Thyroid gland (tissue), 4 donors: ENCODE measurements around the gene CCDC188. TPM values are rescaled to one million over a fixed set of nuclear protein-coding genes. Genes with fewer than 3 reads are reported as not detected.

ENCODE experiments used
- DNase-seq, 2 donors: peaks; one replicate each; pipeline ENCODE4 v3.0.0-alpha.2; 2019
- H3K27ac ChIP-seq, 3 donors: fragments of 200-600 bp; sonication (generic); 1 replicate in 2 of 3; 2 replicates in 1 of 3; pipeline ENCODE4 v1.5.1; 2016 to 2019; ENCODE audit warnings: mild to moderate bottlenecking in 1 of 3, moderate library complexity in 1 of 3
- H3K27me3 ChIP-seq: fragments of 200-600 bp; sonication (generic); one replicate; pipeline ENCODE4 v1.5.1; 2019
- H3K36me3 ChIP-seq, 2 donors: fragments of 200-600 bp; sonication (generic); one replicate each; pipeline ENCODE4 v1.5.1; 2016 to 2019
- H3K4me1 ChIP-seq, 2 donors: fragments of 200-600 bp; sonication (generic); one replicate each; pipeline ENCODE4 v1.5.1; 2017 to 2019
- H3K4me3 ChIP-seq, 3 donors: fragments of 200-600 bp; sonication (generic); replicated peaks in 1 of 3; 1 replicate in 2 of 3; 2 replicates in 1 of 3; pipeline ENCODE4 v1.5.1; 2016; ENCODE audit warnings: mild to moderate bottlenecking in 1 of 3
- H3K9me3 ChIP-seq: fragments of 200-600 bp; sonication (generic); one replicate; pipeline ENCODE4 v1.5.1; 2017
- POLR2A ChIP-seq, 2 donors: fragments of 450-650 bp; IDR thresholded peaks; one replicate each; pipeline ENCODE4 v1.6.1; 2017; ENCODE audit warnings: antibody characterized with exemption in 2 of 2, mild to moderate bottlenecking in 2 of 2, moderate library complexity in 1 of 2
- WGBS, 2 donors: methylation state at CpG; one replicate each; pipeline ENCODE4 v1.1.5; 2017; 5-methylcytosine and 5-hydroxymethylcytosine counted together
- intact Hi-C: fragments of 100-400 bp; cut with DNase I; formaldehyde crosslinking; loops from one replicate; pipeline ENCODE4 v1.15.1; 2023
- total RNA-seq, 4 donors: library from RNA; depleted of rRNA; stranded (reverse); fragments of >200 nt; gene quantifications; one replicate each; pipeline ENCODE4 v1.2.3, GENCODE V29; 2016
- TF ChIP-seq, protein P1 (sequence below), 6 experiments: fragments of 200-600 bp in 3 of 6; fragments of 450-650 bp in 3 of 6; sonication (generic) in 3 of 6; IDR thresholded peaks; one replicate each; pipeline ENCODE4 v1.5.1; 2016 to 2019; ENCODE audit warnings: antibody characterized with exemption in 6 of 6, mild to moderate bottlenecking in 2 of 6, inconsistent platforms in 1 of 6, moderate library complexity in 1 of 6

The CCDC188 gene
- 1 to 10 TPM in 1 of 4 donors, under 1 TPM in 1, not detected in 2; 0.39 to 2.1 TPM for total RNA-seq

GRCh38 chr22:20150381-20151275 lies at the start of gene CCDC188:
Gene CCDC188, minus strand, starts transcription at chr22:20151055. Its CDS starts 69 bp downstream, at chr22:20150986.
- Histone ChIP-seq H3K36me3 (no peaks in the 10 kb centered on the region), H3K9me3 (no peaks in the 10 kb centered on the region), H3K4me1 (no peaks in the 10 kb centered on the region), H3K27ac (no peak within 1 kb of the TSS), H3K4me3 (no peak within 1 kb of the TSS), H3K27me3 (no peaks in the 10 kb centered on the region)
- intact Hi-C loops: no loop called here
- no peak for TF ChIP-seq POLR2A (IDR thresholded peaks at IDR 0.05)
- TF ChIP-seq, protein P1, sequence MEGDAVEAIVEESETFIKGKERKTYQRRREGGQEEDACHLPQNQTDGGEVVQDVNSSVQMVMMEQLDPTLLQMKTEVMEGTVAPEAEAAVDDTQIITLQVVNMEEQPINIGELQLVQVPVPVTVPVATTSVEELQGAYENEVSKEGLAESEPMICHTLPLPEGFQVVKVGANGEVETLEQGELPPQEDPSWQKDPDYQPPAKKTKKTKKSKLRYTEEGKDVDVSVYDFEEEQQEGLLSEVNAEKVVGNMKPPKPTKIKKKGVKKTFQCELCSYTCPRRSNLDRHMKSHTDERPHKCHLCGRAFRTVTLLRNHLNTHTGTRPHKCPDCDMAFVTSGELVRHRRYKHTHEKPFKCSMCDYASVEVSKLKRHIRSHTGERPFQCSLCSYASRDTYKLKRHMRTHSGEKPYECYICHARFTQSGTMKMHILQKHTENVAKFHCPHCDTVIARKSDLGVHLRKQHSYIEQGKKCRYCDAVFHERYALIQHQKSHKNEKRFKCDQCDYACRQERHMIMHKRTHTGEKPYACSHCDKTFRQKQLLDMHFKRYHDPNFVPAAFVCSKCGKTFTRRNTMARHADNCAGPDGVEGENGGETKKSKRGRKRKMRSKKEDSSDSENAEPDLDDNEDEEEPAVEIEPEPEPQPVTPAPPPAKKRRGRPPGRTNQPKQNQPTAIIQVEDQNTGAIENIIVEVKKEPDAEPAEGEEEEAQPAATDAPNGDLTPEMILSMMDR (IDR thresholded peaks at IDR 0.05): no peak
- WGBS, 2 donors: 76 to 89% methylated on average over 5 to 11 of the region's 14 CpGs
- DNase-seq: no peak

GRCh38 chr22:20199906-20200305 lies 49.1 kb upstream of the CCDC188 start:
- Histone ChIP-seq H3K4me3 (no peak overlapping the region), H3K4me1 (peaks cover 16% of the 10 kb centered on the region in 2 donors), H3K27me3 (no peaks in the 10 kb centered on the region), H3K9me3 (no peaks in the 10 kb centered on the region), H3K27ac (no peak overlapping the region), H3K36me3 (no peaks in the 10 kb centered on the region)
- TF ChIP-seq, protein P1 (IDR thresholded peaks at IDR 0.05): no peak
- no peak for TF ChIP-seq POLR2A (IDR thresholded peaks at IDR 0.05)
- 96 to 97% methylated on average over 5 of the region's 5 CpGs for WGBS, 2 donors
- intact Hi-C loops: no loop called here
- no peak for DNase-seq

- Histone ChIP-seq H3K9me3 (no peaks in the 10 kb centered on the region), H3K36me3 (no peaks in the 10 kb centered on the region), H3K27me3 (no peaks in the 10 kb centered on the region), H3K4me3 (no peak overlapping the region), H3K4me1 (peaks cover 15% of the 10 kb centered on the region in 2 donors), H3K27ac (no peak overlapping the region)
- intact Hi-C loops: no loop called here
- TF ChIP-seq POLR2A (IDR thresholded peaks at IDR 0.05): no peak
- TF ChIP-seq, protein P1 (IDR thresholded peaks at IDR 0.05): no peak
- 88 to 92% methylated on average over 1 of the region's 1 CpG for WGBS, 2 donors
- DNase-seq: no peak
These were observed 48.6 kb upstream of the CCDC188 start for GRCh38 chr22:20199413-20199842.

GRCh38 chr22:20198557-20199319 lies 47.9 kb upstream of the CCDC188 start:
- no peak for DNase-seq
- TF ChIP-seq, protein P1 (IDR thresholded peaks at IDR 0.05): no peak
- TF ChIP-seq POLR2A (IDR thresholded peaks at IDR 0.05): no peak

More at GRCh38 chr22:20198557-20199319, 47.9 kb upstream of the CCDC188 start:
- Histone ChIP-seq H3K9me3 (no peaks in the 10 kb centered on the region), H3K36me3 (no peaks in the 10 kb centered on the region), H3K27me3 (no peaks in the 10 kb centered on the region), H3K27ac (no peak overlapping the region), H3K4me1 (peaks cover 8% of the 10 kb centered on the region in 2 donors), H3K4me3 (no peak overlapping the region)
- intact Hi-C loops: no loop called here
- 83 to 90% methylated on average over 9 to 10 of the region's 10 CpGs for WGBS, 2 donors
